GOT3 (cell line): Measurements from ENCODE around the gene NDUFB10.
A peak's percentile ranks its signal among the peaks of the same experiment; 100 is the strongest.

ENCODE experiments used
- DNase-seq: peaks from one replicate; lab custom pipeline; 2025; ENCODE audit warnings: mixed read lengths; lab: John Stamatoyannopoulos, UW

Gene NDUFB10

DNA sequence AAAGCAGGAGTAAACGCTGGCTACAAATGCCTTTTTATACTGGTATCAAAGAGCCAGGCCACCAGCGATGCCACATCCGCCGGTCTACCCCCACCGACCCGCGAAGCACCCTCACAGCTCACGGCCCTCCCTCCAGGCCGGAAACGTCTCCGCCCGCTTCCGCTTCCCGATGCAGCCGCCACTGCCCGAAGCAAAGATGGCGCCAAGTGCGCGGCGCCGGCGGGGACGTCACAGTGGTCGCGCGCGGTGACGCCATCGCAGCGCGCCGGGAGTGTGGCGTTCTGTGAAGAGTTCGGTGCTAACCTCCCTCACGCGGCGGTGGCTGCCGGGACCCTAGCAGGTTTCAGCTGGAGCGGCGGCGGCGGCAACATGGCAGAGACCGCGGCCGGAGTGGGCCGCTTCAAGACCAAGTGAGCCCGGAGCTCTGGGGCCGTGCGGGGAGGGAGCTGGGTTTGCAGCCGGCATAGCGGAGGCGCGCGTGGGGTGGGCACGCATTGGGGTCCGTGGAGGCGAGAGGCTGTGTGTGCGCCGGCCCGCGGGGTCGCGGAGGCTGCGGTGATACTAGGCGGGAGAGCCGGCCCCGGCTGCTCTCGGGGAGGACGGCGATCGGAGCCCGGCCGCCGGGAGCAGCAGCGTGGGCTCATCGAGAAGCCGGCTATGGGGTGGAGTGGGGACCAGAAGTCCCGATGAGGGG is 12.6 kb downstream of the NDUFB10 start, which contains the start of gene TBL3:
TSS of gene TBL3 (plus strand) at position 258 of the 694 bp plus-strand sequence. CDS start at position 370, 112 bp downstream.
- peak; percentile 87 for DNase-seq

GRCh38 chr16:1972490-1972877 is 13.1 kb downstream of the NDUFB10 start:
- no peak for DNase-seq

DNA sequence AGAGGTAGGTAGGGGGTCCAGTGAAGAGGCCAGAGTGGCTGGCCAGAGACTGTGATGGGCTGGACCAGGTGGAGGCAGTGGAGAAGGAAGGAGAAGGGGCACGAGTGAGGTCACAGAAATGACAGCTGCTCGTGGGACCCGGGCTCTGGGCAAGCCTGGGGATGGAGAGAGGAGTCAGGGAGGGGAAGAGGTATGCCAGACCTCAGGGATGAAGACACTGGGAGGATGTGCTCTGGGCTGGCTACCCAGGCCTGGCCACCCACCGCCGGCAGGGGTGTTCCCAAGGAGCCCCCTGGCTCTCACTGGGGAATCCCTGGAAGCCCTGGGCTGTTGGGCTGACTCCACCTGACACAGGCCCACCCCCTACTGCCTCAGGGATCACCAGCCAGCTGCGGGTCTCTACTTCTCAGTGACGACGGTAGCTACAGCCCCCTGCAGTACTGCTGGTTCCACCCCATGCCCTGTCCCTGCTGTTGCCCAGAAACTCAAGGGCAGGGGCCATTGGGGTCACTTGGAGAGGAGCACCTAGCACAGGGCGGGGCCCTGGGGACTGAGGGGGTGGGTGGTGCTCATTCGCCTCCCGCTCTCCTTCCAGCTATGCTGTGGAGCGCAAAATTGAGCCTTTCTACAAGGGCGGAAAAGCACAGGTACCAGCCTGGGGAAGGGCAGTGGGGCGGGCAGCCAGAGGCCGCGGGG is 14.3 kb downstream of the NDUFB10 start:
- no peak for DNase-seq

DNA sequence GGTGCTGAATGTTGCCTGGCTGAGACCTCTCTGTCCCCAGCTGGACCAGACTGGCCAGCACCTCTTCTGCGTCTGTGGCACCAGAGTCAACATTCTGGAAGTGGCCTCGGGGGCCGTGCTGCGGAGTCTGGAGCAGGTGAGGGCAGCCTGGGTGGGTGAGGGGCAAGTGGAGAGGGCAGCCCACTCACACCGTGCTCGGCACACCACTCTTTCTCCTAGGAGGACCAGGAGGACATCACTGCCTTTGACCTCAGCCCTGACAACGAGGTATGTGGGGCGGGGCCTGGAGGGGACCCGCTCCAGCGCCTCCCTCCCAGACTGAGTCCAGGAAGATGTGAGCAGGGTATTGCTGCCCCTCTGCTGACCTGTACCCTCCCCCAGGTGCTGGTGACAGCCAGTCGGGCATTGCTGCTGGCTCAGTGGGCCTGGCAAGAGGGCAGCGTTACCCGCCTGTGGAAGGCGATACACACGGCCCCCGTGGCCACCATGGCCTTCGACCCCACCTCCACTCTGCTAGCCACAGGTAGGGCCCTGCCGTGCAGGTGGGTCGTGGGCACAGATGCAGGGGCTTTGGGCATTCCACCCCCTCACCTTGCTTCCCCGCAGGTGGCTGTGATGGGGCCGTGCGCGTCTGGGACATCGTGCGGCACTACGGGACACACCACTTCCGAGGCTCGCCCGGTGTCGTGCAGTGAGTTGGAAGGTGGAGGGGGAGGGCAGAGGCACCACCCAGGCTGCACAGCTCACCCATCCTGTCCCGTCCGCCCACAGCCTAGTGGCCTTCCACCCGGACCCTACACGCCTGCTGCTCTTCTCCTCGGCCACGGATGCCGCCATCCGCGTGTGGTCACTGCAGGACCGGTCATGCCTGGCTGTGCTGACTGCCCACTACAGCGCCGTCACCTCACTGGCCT is 15.1 kb downstream of the NDUFB10 start:
- DNase-seq = no peak

DNA sequence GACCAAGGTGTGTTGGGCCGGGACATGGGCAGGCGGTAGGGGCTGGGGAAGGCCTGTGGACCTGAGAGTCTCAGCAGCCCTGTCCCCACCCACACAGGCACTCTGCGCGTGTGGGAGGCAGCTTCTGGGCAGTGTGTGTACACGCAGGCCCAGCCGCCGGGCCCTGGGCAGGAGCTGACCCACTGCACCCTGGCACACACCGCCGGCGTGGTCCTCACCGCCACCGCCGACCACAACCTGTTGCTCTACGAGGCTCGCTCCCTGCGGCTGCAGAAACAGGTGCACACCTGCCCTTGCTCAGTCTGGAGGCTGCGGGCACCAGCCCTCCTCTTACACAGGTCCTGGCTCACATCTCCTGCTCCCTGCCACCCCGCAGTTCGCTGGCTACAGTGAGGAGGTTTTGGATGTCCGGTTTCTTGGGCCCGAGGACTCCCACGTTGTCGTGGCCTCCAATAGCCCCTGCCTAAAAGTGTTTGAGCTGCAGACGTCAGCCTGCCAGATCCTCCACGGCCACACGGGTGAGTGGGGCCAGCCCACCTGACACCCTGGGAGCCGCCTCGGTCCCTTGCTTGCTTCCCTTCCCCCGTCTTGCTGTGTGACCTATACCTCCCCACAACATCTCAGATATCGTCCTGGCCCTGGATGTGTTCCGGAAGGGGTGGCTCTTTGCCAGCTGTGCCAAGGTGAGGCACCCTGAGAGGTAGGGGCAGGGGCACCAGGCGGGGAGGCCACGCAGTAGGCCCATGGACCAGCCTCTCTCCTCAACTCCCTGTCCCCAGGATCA is 16.3 kb downstream of the NDUFB10 start:
- no peak for DNase-seq

DNA sequence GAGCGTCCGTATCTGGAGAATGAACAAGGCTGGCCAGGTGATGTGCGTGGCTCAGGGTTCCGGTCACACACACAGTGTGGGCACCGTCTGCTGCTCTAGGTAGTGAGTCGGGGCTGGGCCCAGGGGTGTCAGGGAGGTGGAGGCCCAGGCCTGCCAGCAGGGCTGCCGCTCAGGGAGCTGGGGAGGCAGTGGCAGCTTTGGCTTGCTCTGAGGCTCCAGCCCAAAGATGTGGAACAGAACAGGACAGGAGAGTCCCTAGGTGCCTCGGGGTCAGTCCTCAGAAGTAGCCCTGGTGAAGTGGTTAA is 16.8 kb downstream of the NDUFB10 start:
- no peak for DNase-seq

GRCh38 chr16:1976951-1977874 is 17.9 kb downstream of the NDUFB10 start:
- DNase-seq = no peak

- no peak for DNase-seq
Measured at GRCh38 chr16:1977875-1978268, 18.5 kb downstream of the NDUFB10 start.

GRCh38 chr16:1978476-1979120 is 19.3 kb downstream of the NDUFB10 start:
- DNase-seq = no peak

GRCh38 chr16:1979271-1980029 is 20.1 kb downstream of the NDUFB10 start:
- DNase-seq = no peak

- DNase-seq = no peak
Measured at GRCh38 chr16:1980030-1980769, 20.9 kb downstream of the NDUFB10 start.

GRCh38 chr16:1980770-1981087 is 21.4 kb downstream of the NDUFB10 start:
- DNase-seq = no peak

- no peak for DNase-seq
Measured at GRCh38 chr16:1981398-1981836, 22.1 kb downstream of the NDUFB10 start, which contains the start of gene NOXO1. Gene NOXO1 (minus strand): TSS chr16:1981469. CDS start chr16:1981179, 290 bp downstream.

GRCh38 chr16:1982013-1982433 is 22.7 kb downstream of the NDUFB10 start:
- no peak for DNase-seq

- no peak for DNase-seq
Measured at GRCh38 chr16:1982991-1983543, 23.7 kb downstream of the NDUFB10 start.

GRCh38 chr16:1983544-1984346 is 24.4 kb downstream of the NDUFB10 start, which contains the start of gene GFER:
Gene GFER (plus strand): TSS chr16:1984193. CDS start chr16:1984219, 26 bp downstream.
- peak; percentile 76 for DNase-seq
